A673 (cell line): ENCODE measurements around the gene ILDR1. TPM values are rescaled to one million over a fixed set of nuclear protein-coding genes. Genes with fewer than 3 reads are reported as not detected.

ENCODE experiments used
- BruUV-seq: library from RNA; stranded (reverse); fragments of 400-500 nt; replicated peaks from 2 replicates; lab custom pipeline; 2021; lab: Mats Ljungman, UMichigan
- CTCF ChIA-PET: fragments of 300-600 bp; sonication (Branson Sonifier 250); formaldehyde crosslinking; loops from one replicate; lab custom pipeline; 2022; ENCODE audit warnings: antibody characterized with exemption; lab: Charles Lee
- POLR2A ChIA-PET: fragments of 300-600 bp; sonication (Branson Sonifier 250); formaldehyde crosslinking; loops from one replicate; lab custom pipeline; 2022; ENCODE audit warnings: antibody characterized with exemption; ENCODE audit not compliant: low non-redundant PET; lab: Charles Lee
- DNase-seq: peaks from one replicate; pipeline ENCODE4 v3.0.0-alpha.2; 2015; ENCODE audit warnings: low spot score
- H3K27ac ChIP-seq: fragments of 200-600 bp; sonication (generic); 2 replicates; pipeline ENCODE4 v1.5.1; 2016; ENCODE audit warnings: mixed run types, low read depth, mild to moderate bottlenecking, mixed read lengths, antibody characterized with exemption, low read length; ENCODE audit not compliant: poor library complexity, severe bottlenecking
- H3K27me3 ChIP-seq: fragments of 200-600 bp; sonication (generic); replicated peaks from 2 replicates; pipeline ENCODE4 v1.6.1; 2017; ENCODE audit warnings: mixed run types, low read depth, mild to moderate bottlenecking, mixed read lengths, antibody characterized with exemption, low read length; ENCODE audit not compliant: insufficient read depth, poor library complexity
- H3K36me3 ChIP-seq: fragments of 200-600 bp; sonication (generic); 2 replicates; pipeline ENCODE4 v1.6.1; 2016; ENCODE audit warnings: mixed run types, mild to moderate bottlenecking, mixed read lengths, antibody characterized with exemption, low read length; ENCODE audit not compliant: insufficient read depth, poor library complexity, severe bottlenecking
- H3K4me1 ChIP-seq: fragments of 200-600 bp; sonication (generic); 2 replicates; pipeline ENCODE4 v1.6.1; 2017; ENCODE audit warnings: mixed run types, mild to moderate bottlenecking, mixed read lengths, antibody characterized with exemption, low read length; ENCODE audit not compliant: insufficient read depth, poor library complexity, severe bottlenecking
- H3K4me3 ChIP-seq: fragments of 200-600 bp; sonication (generic); 2 replicates; pipeline ENCODE4 v1.5.1; 2016; ENCODE audit warnings: low read depth, mixed run types, mild to moderate bottlenecking, mixed read lengths, low read length; ENCODE audit not compliant: poor library complexity, severe bottlenecking
- H3K9me3 ChIP-seq: fragments of 200-600 bp; sonication (generic); 2 replicates; pipeline ENCODE4 v1.6.1; 2016; ENCODE audit warnings: mixed run types, low read depth, mild to moderate bottlenecking, mixed read lengths, antibody characterized with exemption, low read length; ENCODE audit not compliant: poor library complexity, severe bottlenecking
- EZH2 ChIP-seq: fragments of 200-600 bp; sonication (generic); IDR thresholded peaks from 2 replicates; pipeline ENCODE4 v1.6.1; 2017; ENCODE audit warnings: borderline replicate concordance, low read depth, mild to moderate bottlenecking, mixed read lengths, antibody characterized with exemption, low read length; ENCODE audit not compliant: poor library complexity, severe bottlenecking
- intact Hi-C: fragments of 100-400 bp; cut with micrococcal nuclease; formaldehyde crosslinking; loops from one replicate; pipeline ENCODE4 v1.10.0; 2022; ENCODE audit not compliant: unreplicated experiment
- total RNA-seq: library from RNA; stranded (reverse); gene quantifications from 2 replicates; pipeline ENCODE4 v1.2.3, GENCODE V29; 2021
- TF ChIP-seq, protein P1 (sequence below): fragments of 300-800, 200-600 bp; sonication (generic); conservative IDR thresholded peaks from 2 replicates; pipeline ENCODE4 v1.5.1; 2017; ENCODE audit warnings: low read depth, mild to moderate bottlenecking, antibody characterized with exemption, low read length, moderate library complexity, mixed read lengths

The ILDR1 gene
- total RNA-seq, 1 experiment from 2014 or later = not detected

DNA sequence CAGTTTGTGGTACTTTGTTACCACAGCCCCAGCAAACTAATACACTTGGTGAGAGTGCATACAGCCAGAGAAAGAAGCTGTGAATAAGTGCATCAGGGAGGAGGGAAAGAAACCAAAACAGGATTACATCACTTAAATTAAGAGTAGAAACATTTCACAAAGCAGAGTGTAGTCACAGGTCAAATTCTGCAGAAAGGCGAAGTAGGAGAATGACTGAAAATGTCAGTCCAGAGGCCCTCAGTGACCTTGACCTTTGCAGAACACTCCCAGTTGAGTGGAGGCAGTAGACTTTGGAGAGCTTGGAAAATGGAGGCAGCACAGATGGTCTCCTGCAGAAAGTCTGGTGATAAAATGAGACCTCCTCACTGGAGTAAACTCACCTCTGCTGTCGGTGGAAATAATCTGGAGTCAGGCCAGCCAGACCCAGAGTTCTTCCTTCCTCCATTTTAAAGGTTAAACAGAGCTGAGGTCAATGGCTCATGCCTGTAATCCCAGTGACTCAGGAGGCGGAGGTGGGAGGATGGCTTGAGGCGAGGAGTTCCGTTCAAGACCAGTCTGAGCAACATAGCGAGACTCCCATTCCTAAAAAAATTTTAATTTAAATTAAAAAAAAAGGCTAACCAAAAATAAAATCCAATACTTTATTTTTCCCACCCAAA is 38.1 kb upstream of the ILDR1 start:
- Histone ChIP-seq H3K4me3 (no peak overlapping the region), H3K27ac (no peak overlapping the region), H3K36me3 (no peaks in the 10 kb centered on the region), H3K9me3 (no peaks in the 10 kb centered on the region), H3K4me1 (no peaks in the 10 kb centered on the region), H3K27me3 (no peaks in the 10 kb centered on the region)
- intact Hi-C loops = no loop called here
- DNase-seq = no peak
- BruUV-seq = no TSS peak
- TF ChIP-seq, protein P1, sequence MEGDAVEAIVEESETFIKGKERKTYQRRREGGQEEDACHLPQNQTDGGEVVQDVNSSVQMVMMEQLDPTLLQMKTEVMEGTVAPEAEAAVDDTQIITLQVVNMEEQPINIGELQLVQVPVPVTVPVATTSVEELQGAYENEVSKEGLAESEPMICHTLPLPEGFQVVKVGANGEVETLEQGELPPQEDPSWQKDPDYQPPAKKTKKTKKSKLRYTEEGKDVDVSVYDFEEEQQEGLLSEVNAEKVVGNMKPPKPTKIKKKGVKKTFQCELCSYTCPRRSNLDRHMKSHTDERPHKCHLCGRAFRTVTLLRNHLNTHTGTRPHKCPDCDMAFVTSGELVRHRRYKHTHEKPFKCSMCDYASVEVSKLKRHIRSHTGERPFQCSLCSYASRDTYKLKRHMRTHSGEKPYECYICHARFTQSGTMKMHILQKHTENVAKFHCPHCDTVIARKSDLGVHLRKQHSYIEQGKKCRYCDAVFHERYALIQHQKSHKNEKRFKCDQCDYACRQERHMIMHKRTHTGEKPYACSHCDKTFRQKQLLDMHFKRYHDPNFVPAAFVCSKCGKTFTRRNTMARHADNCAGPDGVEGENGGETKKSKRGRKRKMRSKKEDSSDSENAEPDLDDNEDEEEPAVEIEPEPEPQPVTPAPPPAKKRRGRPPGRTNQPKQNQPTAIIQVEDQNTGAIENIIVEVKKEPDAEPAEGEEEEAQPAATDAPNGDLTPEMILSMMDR = no peak
- no peak for TF ChIP-seq EZH2
- ChIA-PET POLR2A (no interaction called here), CTCF (no interaction called here)

DNA sequence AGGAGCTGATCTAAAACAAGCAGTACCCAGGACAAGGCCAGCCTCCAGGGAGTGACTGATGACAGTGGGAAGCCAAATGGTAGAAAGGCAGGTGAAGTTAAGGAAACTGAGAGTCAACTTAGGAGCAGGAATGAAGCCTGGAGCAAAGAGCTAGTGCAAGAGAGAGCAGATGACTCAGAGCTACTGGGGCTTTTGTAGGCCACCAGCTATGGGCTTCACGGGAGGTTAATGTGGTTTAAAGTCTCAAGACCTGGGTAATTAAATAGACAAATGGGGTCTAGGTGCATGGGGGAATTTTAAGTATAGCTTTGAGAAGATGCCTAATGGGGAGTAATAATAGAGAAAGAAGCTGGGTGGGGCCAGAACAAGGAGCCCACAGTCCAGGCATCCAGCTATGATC is 36.2 kb upstream of the ILDR1 start:
- intact Hi-C loops = no loop called here
- CTCF ChIA-PET = no interaction called here
- no peak overlapping the region for H3K27ac ChIP-seq
- no peak for DNase-seq
- TF ChIP-seq EZH2 = no peak
- TF ChIP-seq, protein P1 = no peak
- H3K27me3 ChIP-seq = no peaks in the 10 kb centered on the region
- POLR2A ChIA-PET = interaction anchor here (0.6 kb wide), 1 partner anchor 97 kb away, joined by 3 read pairs; no protein-coding TSS in a partner anchor
- no peaks in the 10 kb centered on the region for H3K36me3 ChIP-seq
- no TSS peak for BruUV-seq
- no peaks in the 10 kb centered on the region for H3K9me3 ChIP-seq
- no peaks in the 10 kb centered on the region for H3K4me1 ChIP-seq
- no peak overlapping the region for H3K4me3 ChIP-seq

DNA sequence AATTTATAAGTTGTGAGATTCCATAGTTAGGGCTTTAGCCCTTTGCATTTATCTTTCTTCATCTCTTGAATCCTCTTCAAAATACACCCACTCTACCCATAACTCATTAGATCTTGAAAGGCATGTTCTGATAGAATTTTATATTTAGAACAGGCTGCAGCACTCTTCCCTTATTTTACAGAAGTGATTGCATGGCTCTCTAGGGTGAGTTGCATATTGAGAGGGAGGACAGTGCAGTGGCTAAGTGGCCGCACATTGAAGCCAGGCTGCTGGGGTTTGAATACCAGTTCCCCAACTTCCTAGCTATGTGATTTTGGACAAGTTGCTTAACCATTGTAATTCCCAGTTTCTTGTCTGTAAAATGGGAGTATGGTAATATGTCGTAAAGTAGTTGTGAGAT is 35.6 kb upstream of the ILDR1 start:
- Histone ChIP-seq H3K9me3 (no peaks in the 10 kb centered on the region), H3K27me3 (no peaks in the 10 kb centered on the region), H3K36me3 (no peaks in the 10 kb centered on the region), H3K4me3 (no peak overlapping the region), H3K4me1 (no peaks in the 10 kb centered on the region), H3K27ac (no peak overlapping the region)
- no peak for TF ChIP-seq EZH2
- TF ChIP-seq, protein P1 = no peak
- intact Hi-C loops = no loop called here
- ChIA-PET CTCF (no interaction called here), POLR2A (interaction anchor here (0.6 kb wide), 1 partner anchor 96 kb away, joined by 3 read pairs; no protein-coding TSS in a partner anchor)
- DNase-seq = no peak
- BruUV-seq = no TSS peak
